DMS 273 (cell line): ENCODE data around the gene KCNIP3.
"Not testable (repeated sequence)": the region's sequence is repeated elsewhere in the genome, so short reads cannot be mapped to it uniquely, and the experiment has no call there.

Experiments
- DNase-seq: peaks from one replicate; lab custom pipeline; 2025; ENCODE audit not compliant: unreplicated experiment; lab: John Stamatoyannopoulos, UW

KCNIP3 gene

GRCh38 chr2:95402370-95403203 is 105.4 kb downstream of the KCNIP3 start, which contains the start of gene FAHD2A:
TSS of gene FAHD2A (plus strand) at chr2:95402708. CDS start at chr2:95405559, 2,851 bp downstream.
- DNase-seq, result peak; percentile 97

DNA sequence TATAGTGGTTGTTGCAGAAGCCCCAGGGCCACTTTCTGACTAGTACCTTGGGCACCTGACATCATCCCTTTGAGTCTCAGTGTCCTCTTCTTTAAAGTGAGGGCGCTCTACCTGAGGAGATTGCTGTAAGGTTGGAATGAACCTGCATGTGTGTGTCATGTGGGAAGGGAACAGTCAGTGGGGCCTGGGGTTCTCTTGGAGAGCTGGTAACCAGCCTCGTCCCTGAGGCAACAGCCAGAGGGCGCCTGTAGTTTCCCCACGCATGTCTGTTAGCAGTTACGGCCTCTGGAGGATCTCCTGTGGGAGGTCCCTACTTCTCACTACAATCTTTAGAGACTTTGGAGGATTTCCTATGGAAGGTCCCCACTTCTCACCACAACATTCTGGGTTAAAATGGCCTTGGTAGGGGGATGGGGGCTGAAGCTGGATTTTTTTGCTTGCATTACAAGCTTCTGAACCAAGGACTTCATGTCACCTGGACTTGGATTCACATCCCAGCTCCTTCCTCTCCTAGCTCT is 106.1 kb downstream of the KCNIP3 start:
- DNase-seq, result peak; percentile 59

DNA sequence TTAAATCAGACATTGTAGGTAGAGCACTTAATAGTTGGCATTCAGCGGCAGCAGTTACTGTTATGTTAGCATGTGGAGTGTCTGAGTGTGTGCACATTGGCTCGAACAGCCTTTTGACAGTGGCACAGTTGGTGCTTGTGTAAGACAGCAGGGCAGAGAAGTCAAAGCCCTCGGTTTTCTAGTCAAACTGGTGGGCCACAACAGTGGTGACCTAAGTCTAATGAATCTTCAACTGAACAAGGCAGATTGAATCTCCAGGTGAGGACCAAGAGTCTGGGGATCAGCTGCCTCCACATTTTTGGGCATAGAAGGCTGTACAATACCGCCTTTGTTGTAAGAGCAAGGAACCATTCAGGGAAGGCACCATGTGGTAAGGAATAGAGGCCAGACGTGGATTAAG is 106.7 kb downstream of the KCNIP3 start:
- DNase-seq, result not testable (repeated sequence)

DNA sequence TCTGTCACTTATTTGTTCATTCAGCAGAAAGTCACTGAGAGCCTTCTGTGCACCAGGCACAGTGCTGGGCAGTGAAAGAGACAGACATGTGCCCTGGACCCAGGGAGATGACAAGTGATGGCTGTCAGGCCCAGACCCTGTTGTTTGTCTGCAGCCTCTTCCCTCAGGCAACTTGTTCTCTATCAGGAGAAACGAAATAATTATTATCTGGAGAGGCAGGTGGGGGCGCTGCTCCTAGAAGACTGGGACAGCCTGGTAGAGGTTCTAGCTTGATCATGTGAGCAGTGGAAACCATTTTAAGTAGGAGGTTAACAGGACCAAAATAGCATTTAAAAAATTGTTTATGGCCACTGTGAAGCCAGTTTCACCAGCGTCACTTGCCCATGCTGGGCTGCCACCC is 107.5 kb downstream of the KCNIP3 start:
- DNase-seq, result not testable (repeated sequence)

- DNase-seq, result not testable (repeated sequence)
These were observed 114.1 kb downstream of the KCNIP3 start for GRCh38 chr2:95411239-95411638.

DNA sequence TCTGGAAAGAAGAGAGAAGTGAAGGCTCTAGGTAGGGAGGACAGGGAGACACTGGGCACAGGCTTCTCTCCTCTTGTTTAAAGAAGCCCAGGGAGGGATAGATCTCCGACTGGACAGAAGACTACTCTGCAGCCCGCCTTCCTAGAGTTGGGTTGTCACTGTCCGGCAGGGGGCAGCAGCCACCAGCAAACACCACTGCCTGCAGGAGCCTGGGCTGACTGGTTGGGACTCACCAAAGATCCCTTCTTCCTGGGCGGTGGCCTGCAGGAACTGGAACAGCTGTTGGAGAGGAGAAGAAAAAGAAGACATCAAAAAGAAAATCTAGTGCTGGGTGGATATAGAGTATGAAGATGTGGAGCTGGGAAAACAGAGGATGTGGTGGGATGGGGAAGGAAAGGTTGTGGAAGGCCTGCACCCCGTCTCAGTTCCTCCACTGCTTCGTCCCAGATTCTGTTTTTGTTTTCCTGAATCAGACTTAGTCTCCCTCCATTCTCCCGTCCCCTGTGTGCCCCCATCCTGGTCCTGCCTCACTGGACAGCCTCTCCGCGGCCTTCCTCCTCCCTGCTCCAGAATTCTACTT is 117.0 kb downstream of the KCNIP3 start:
- peak; percentile 86 for DNase-seq

GRCh38 chr2:95415138-95415537 is 118.0 kb downstream of the KCNIP3 start:
- not testable (repeated sequence) for DNase-seq

DNA sequence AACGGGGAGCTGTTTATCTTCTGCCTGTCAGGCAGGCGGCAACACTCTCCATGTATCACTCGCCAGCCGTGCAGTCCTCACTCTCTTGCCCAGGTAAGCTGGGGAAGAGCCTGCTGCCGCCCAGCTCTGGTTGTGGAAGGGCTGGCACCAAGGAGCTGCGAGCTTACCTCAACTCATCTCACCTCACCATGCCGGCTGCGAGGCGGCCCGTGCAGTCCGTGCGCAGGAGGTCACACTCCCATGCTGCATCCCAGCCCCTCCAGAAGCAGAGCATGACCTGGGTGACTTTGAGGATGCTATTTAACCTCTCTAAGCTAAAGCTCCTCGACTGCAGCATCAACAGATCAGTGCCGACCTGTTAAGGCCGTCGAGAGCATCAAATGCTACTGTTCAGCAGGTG is 118.4 kb downstream of the KCNIP3 start:
- not testable (repeated sequence) for DNase-seq

- not testable (repeated sequence) for DNase-seq
These were observed 130.2 kb downstream of the KCNIP3 start for GRCh38 chr2:95427196-95427867.

GRCh38 chr2:95429748-95430467 is 132.8 kb downstream of the KCNIP3 start:
- DNase-seq, result not testable (repeated sequence)

DNA sequence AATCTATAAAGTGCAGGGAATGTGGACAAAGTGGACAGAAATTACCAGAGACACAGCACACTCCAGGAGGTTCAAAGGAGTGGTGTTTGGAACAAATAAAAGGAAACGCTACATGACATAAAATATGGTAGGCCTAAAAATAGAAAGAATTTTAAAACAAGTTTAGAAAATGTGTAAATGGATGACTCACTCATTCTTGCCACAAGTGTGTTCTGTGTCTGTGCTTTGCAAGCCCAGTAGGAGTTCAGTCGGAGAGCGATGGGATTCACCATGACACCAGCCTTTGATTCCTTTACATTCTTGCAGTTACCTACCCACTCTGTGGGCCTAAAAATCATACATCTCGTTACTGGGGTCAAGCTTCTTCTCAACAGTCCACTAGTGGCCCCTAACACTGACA is 136.2 kb downstream of the KCNIP3 start:
- not testable (repeated sequence) for DNase-seq

DNA sequence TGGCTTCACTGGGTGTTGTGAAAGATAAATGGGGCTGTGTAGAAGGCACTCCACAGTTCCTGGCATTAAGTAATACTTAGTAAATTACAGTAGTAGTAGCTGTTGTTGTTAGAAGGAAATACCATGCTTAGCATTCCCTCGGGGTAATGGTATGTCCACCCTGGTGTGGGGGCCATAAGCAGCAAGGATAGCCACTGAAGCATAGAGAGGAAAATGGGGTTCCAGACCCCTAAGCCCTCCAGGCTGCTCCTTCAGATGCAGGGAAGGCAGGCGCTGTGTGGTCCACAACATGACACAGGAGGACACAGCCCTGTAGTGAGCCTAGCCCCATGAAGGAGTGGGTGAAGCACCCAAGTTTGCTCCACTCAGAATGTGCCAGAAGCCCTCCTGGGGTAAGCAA is 136.8 kb downstream of the KCNIP3 start:
- DNase-seq, result not testable (repeated sequence)

DNA sequence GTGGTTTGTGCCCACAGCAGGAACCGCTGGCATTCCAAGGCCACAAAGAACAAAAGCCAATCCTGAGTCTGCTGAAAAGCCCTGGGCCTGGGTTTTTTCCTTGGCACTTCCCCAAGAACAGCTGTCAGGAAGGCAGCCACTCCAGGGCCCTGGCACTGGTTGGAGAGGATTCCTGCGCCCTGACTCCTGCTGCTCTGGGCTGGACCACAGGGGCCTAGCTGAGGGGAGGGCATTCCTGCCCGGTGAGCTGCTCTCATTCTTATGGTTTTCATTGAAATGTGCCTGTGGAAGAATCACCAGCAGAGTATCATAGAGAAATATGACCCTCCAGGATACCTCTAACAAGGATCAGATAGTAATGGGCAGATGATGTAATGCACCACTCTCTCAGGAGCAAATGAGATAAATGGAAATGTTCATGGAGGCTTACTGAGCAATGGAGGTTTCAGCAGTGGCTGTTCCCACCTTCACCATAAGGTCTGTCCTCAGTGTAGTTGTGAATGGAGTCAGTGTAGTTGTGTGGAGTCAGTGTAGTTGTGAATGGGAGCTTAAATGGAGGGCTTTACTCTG is 137.4 kb downstream of the KCNIP3 start:
- not testable (repeated sequence) for DNase-seq

DNA sequence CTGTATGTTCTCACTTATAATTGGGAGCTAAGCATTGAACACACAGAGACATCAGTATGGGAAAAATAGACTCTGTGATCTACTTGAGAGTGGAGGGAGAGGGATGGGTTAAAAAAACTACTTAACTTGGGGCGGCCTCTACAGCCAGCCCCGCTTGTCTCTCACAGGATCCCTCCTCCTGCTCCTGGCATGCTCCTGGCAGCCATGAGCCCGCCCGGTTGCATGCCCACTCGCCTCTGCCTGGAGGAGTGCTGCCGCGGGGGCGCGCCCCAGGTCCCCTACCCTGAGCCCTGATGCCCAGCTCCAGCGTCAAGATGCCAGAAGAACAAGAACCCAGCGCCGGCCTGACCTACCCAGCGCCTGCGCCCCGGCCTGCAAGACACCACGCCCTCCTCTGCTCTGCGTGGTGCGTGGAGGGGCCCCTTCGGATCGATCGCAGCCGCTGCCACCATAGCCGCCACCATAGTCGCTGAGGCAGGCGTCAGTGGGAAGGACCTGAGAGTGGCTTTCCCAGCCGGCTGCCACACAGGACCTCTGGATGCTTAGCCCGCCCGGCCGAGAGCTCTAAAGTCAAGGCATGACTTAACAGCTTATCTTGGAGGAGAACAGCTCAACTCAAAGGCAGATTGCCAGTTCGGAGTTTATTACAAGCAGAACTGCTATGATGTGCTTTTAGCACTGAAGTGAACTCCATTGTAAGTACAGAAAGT is 138.2 kb downstream of the KCNIP3 start:
- DNase-seq, result not testable (repeated sequence)
